ENCODE measurements around the gene PIP4K2A.

The PIP4K2A gene

DNA sequence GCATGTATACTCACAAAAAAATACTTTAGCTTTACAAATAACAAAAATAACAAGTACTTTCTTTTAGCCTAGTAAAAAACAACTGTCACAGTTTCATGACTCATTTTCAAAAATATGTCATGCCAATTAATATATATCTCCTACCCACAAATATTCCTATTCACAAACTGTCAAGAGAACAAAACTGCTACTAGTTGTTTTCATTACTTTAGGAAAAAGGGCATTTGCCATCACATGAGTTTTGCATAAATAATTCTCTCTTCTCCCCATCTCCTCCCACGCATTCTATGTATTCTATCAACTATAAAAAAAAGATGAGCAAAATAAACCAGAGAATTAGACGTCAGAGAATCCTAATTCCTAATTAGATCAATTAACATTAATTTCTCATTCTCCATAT lies 87.6 kb downstream of the PIP4K2A start:
- no peak for DNase-seq
- no peak overlapping the region for H4K8ac ChIP-seq (ENCODE audit: low read depth, low read length)
- no peak overlapping the region for H4K5ac ChIP-seq (ENCODE audit: low read length)
- no peak overlapping the region for H2BK15ac ChIP-seq (replicated peaks; ENCODE audit: low read depth)
- no peak overlapping the region for H2BK5ac ChIP-seq (ENCODE audit: low read length)
- H3K4me3 ChIP-seq (ENCODE audit: low read length): no peak overlapping the region
- no peak overlapping the region for H3K56ac ChIP-seq (ENCODE audit: low read length)
- H3K27ac ChIP-seq (ENCODE audit: low read depth, low read length): no peak overlapping the region
- no peaks in the 10 kb centered on the region for H3K27me3 ChIP-seq (ENCODE audit: insufficient read depth, low read length, poor library complexity)
- H3K4me1 ChIP-seq (ENCODE audit: control insufficient read depth, low read depth, low read length): peaks cover 3% of the 10 kb centered on the region
- no peak overlapping the region for H3K4me2 ChIP-seq (ENCODE audit: low read length)
- no CpG with 5 or more reads among the region's 2 CpGs for WGBS (ENCODE audit: extremely low coverage, insufficient coverage, low lambda C conversion rate)
- no peak overlapping the region for H3K4ac ChIP-seq (ENCODE audit: low read depth, low read length)
- no peak overlapping the region for H3K9ac ChIP-seq (ENCODE audit: low read length)
- no peak overlapping the region for H3K23ac ChIP-seq (ENCODE audit: low read length)
- H3K79me1 ChIP-seq (ENCODE audit: low read length): peaks cover 6% of the 10 kb centered on the region
- no peaks in the 10 kb centered on the region for H3K36me3 ChIP-seq (ENCODE audit: control insufficient read depth, insufficient read depth, low read length)
- no peak overlapping the region for H2BK120ac ChIP-seq (ENCODE audit: low read depth, low read length)
- no peak overlapping the region for H2AK5ac ChIP-seq (ENCODE audit: low read length)
- H3K18ac ChIP-seq (ENCODE audit: low read length): no peak overlapping the region
- peaks cover 7% of the 10 kb centered on the region for H3K79me2 ChIP-seq (ENCODE audit: control insufficient read depth, insufficient read depth, low read length)

GRCh38 chr10:22625516-22626290 lies 88.7 kb downstream of the PIP4K2A start:
- Histone ChIP-seq H3K79me1 (ENCODE audit: low read length) (peaks cover 6% of the 10 kb centered on the region), H3K4me1 (ENCODE audit: control insufficient read depth, low read depth, low read length) (peaks cover 3% of the 10 kb centered on the region), H3K4me2 (ENCODE audit: low read length) (no peak overlapping the region), H3K23ac (ENCODE audit: low read length) (no peak overlapping the region), H2BK5ac (ENCODE audit: low read length) (no peak overlapping the region), H3K36me3 (ENCODE audit: control insufficient read depth, insufficient read depth, low read length) (no peaks in the 10 kb centered on the region), H3K4me3 (ENCODE audit: low read length) (no peak overlapping the region), H2AK5ac (ENCODE audit: low read length) (no peak overlapping the region), H3K4ac (ENCODE audit: low read depth, low read length) (no peak overlapping the region), H3K18ac (ENCODE audit: low read length) (peak overlapping the region; percentile 75), H4K5ac (ENCODE audit: low read length) (no peak overlapping the region), H3K27ac (ENCODE audit: low read depth, low read length) (peak overlapping the region; percentile 48), H3K27me3 (ENCODE audit: insufficient read depth, low read length, poor library complexity) (no peaks in the 10 kb centered on the region), H2BK120ac (ENCODE audit: low read depth, low read length) (no peak overlapping the region), H3K56ac (ENCODE audit: low read length) (no peak overlapping the region), H3K9ac (ENCODE audit: low read length) (no peak overlapping the region), H2BK15ac (replicated peaks; ENCODE audit: low read depth) (no peak overlapping the region), H4K8ac (ENCODE audit: low read depth, low read length) (no peak overlapping the region), H3K79me2 (ENCODE audit: control insufficient read depth, insufficient read depth, low read length) (peaks cover 9% of the 10 kb centered on the region)
- DNase-seq: peak; percentile 75
- WGBS (ENCODE audit: extremely low coverage, insufficient coverage, low lambda C conversion rate): no CpG with 5 or more reads among the region's 9 CpGs

- no peak overlapping the region for H2BK120ac ChIP-seq (ENCODE audit: low read depth, low read length)
- no peak overlapping the region for H2BK5ac ChIP-seq (ENCODE audit: low read length)
- no peak overlapping the region for H4K8ac ChIP-seq (ENCODE audit: low read depth, low read length)
- H3K79me2 ChIP-seq (ENCODE audit: control insufficient read depth, insufficient read depth, low read length): peaks cover 9% of the 10 kb centered on the region
- H3K27me3 ChIP-seq (ENCODE audit: insufficient read depth, low read length, poor library complexity): no peaks in the 10 kb centered on the region
- H3K79me1 ChIP-seq (ENCODE audit: low read length): peaks cover 6% of the 10 kb centered on the region
- H3K9ac ChIP-seq (ENCODE audit: low read length): no peak overlapping the region
- H3K23ac ChIP-seq (ENCODE audit: low read length): no peak overlapping the region
- no CpG with 5 or more reads among the region's 3 CpGs for WGBS (ENCODE audit: extremely low coverage, insufficient coverage, low lambda C conversion rate)
- no peak overlapping the region for H3K4me2 ChIP-seq (ENCODE audit: low read length)
- no peak overlapping the region for H3K4me3 ChIP-seq (ENCODE audit: low read length)
- no peaks in the 10 kb centered on the region for H3K36me3 ChIP-seq (ENCODE audit: control insufficient read depth, insufficient read depth, low read length)
- H3K27ac ChIP-seq (ENCODE audit: low read depth, low read length): no peak overlapping the region
- H3K18ac ChIP-seq (ENCODE audit: low read length): no peak overlapping the region
- H4K5ac ChIP-seq (ENCODE audit: low read length): no peak overlapping the region
- H3K4ac ChIP-seq (ENCODE audit: low read depth, low read length): no peak overlapping the region
- no peak overlapping the region for H3K56ac ChIP-seq (ENCODE audit: low read length)
- H2AK5ac ChIP-seq (ENCODE audit: low read length): no peak overlapping the region
- DNase-seq: peak; percentile 87
- H3K4me1 ChIP-seq (ENCODE audit: control insufficient read depth, low read depth, low read length): peaks cover 3% of the 10 kb centered on the region
- H2BK15ac ChIP-seq (replicated peaks; ENCODE audit: low read depth): no peak overlapping the region
Measured at GRCh38 chr10:22624287-22624738, 90.1 kb downstream of the PIP4K2A start.

- H3K4me1 ChIP-seq (ENCODE audit: control insufficient read depth, low read depth, low read length): peaks cover 3% of the 10 kb centered on the region
- H2BK5ac ChIP-seq (ENCODE audit: low read length): no peak overlapping the region
- peak overlapping the region; percentile 27 for H3K27ac ChIP-seq (ENCODE audit: low read depth, low read length)
- WGBS (ENCODE audit: extremely low coverage, insufficient coverage, low lambda C conversion rate): no CpG with 5 or more reads among the region's 4 CpGs
- H3K23ac ChIP-seq (ENCODE audit: low read length): no peak overlapping the region
- no peak overlapping the region for H3K9ac ChIP-seq (ENCODE audit: low read length)
- H3K4me3 ChIP-seq (ENCODE audit: low read length): no peak overlapping the region
- peak overlapping the region; percentile 48 for H3K4ac ChIP-seq (ENCODE audit: low read depth, low read length)
- H3K4me2 ChIP-seq (ENCODE audit: low read length): no peak overlapping the region
- peaks cover 9% of the 10 kb centered on the region for H3K79me2 ChIP-seq (ENCODE audit: control insufficient read depth, insufficient read depth, low read length)
- H2BK120ac ChIP-seq (ENCODE audit: low read depth, low read length): no peak overlapping the region
- peak; percentile 57 for DNase-seq
- no peaks in the 10 kb centered on the region for H3K27me3 ChIP-seq (ENCODE audit: insufficient read depth, low read length, poor library complexity)
- no peak overlapping the region for H4K5ac ChIP-seq (ENCODE audit: low read length)
- H3K79me1 ChIP-seq (ENCODE audit: low read length): peaks cover 6% of the 10 kb centered on the region
- H2BK15ac ChIP-seq (replicated peaks; ENCODE audit: low read depth): no peak overlapping the region
- H3K18ac ChIP-seq (ENCODE audit: low read length): peak overlapping the region; percentile 22
- H3K36me3 ChIP-seq (ENCODE audit: control insufficient read depth, insufficient read depth, low read length): no peaks in the 10 kb centered on the region
- no peak overlapping the region for H3K56ac ChIP-seq (ENCODE audit: low read length)
- H2AK5ac ChIP-seq (ENCODE audit: low read length): no peak overlapping the region
- no peak overlapping the region for H4K8ac ChIP-seq (ENCODE audit: low read depth, low read length)
Measured at GRCh38 chr10:22623633-22624253, 90.6 kb downstream of the PIP4K2A start.

DNA sequence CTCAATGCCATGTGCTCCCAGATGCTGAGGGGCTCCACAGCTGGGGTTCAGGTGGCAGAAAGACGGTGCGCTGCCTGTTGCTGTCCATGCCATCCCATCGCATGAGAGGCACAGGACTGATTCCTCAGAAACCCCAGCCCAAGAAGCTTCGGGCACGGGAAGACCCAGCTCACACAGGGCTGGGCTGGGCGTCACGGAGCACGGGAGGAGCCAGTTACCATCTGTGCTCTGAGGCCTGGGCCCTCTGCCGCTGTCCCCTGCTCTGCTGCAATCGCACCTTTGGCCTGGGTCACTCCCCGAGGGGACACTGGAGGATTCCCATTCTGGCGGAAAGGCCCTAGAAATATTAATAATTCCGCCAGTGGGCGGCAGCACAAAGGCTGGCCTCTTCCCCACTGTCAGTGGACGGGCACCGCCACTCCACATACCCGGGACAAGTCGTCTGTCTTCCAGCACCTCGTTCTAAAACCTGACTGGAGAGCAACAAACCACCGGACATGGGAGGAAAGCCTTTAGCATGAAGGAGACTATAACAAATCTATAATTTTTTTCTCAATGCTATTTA lies 92.1 kb downstream of the PIP4K2A start:
- Histone ChIP-seq H2AK5ac (ENCODE audit: low read length) (peak overlapping the region; percentile 39), H4K8ac (ENCODE audit: low read depth, low read length) (no peak overlapping the region), H3K4me1 (ENCODE audit: control insufficient read depth, low read depth, low read length) (peaks cover 3% of the 10 kb centered on the region), H3K9ac (ENCODE audit: low read length) (no peak overlapping the region), H3K4me2 (ENCODE audit: low read length) (no peak overlapping the region), H3K18ac (ENCODE audit: low read length) (no peak overlapping the region), H2BK5ac (ENCODE audit: low read length) (no peak overlapping the region), H3K27me3 (ENCODE audit: insufficient read depth, low read length, poor library complexity) (no peaks in the 10 kb centered on the region), H3K79me2 (ENCODE audit: control insufficient read depth, insufficient read depth, low read length) (peaks cover 6% of the 10 kb centered on the region), H3K23ac (ENCODE audit: low read length) (no peak overlapping the region), H4K5ac (ENCODE audit: low read length) (no peak overlapping the region), H3K27ac (ENCODE audit: low read depth, low read length) (no peak overlapping the region), H2BK120ac (ENCODE audit: low read depth, low read length) (no peak overlapping the region), H3K79me1 (ENCODE audit: low read length) (peaks cover 4% of the 10 kb centered on the region), H3K4me3 (ENCODE audit: low read length) (no peak overlapping the region), H3K4ac (ENCODE audit: low read depth, low read length) (no peak overlapping the region), H3K36me3 (ENCODE audit: control insufficient read depth, insufficient read depth, low read length) (no peaks in the 10 kb centered on the region), H3K56ac (ENCODE audit: low read length) (no peak overlapping the region), H2BK15ac (replicated peaks; ENCODE audit: low read depth) (no peak overlapping the region)
- no CpG with 5 or more reads among the region's 20 CpGs for WGBS (ENCODE audit: extremely low coverage, insufficient coverage, low lambda C conversion rate)
- no peak for DNase-seq
